HG02885 (cell line): Measurements from ENCODE around the gene STK32B.

Experiments used
- ATAC-seq: cut with Tn5 transposase; IDR thresholded peaks from one replicate; pipeline ENCODE4 v1.9.1; 2021; ENCODE audit warnings: mild to moderate bottlenecking; ENCODE audit not compliant: unreplicated experiment, poor library complexity

STK32B gene

GRCh38 chr4:5458676-5459075 lies 407.4 kb downstream of the STK32B start:
- no peak for ATAC-seq

GRCh38 chr4:5459236-5459635 lies 408.0 kb downstream of the STK32B start:
- no peak for ATAC-seq

GRCh38 chr4:5460106-5460801 lies 409.0 kb downstream of the STK32B start:
- ATAC-seq: no peak

- no peak for ATAC-seq
Measured at GRCh38 chr4:5461477-5461876, 410.2 kb downstream of the STK32B start.

GRCh38 chr4:5462254-5462835 lies 411.1 kb downstream of the STK32B start:
- ATAC-seq: no peak

GRCh38 chr4:5462896-5463295 lies 411.6 kb downstream of the STK32B start:
- ATAC-seq: no peak

- ATAC-seq: no peak
Measured at GRCh38 chr4:5463361-5463760, 412.1 kb downstream of the STK32B start.

GRCh38 chr4:5463936-5464650 lies 412.8 kb downstream of the STK32B start:
- ATAC-seq: no peak

- no peak for ATAC-seq
Measured at GRCh38 chr4:5465529-5465928, 414.2 kb downstream of the STK32B start.

- ATAC-seq: no peak
Measured at GRCh38 chr4:5465956-5466355, 414.7 kb downstream of the STK32B start.

- ATAC-seq: no peak
Measured at GRCh38 chr4:5467111-5467510, 415.8 kb downstream of the STK32B start.

GRCh38 chr4:5469151-5469775 lies 418.0 kb downstream of the STK32B start:
- no peak for ATAC-seq

- ATAC-seq: no peak
Measured at GRCh38 chr4:5469861-5470260, 418.6 kb downstream of the STK32B start.

- no peak for ATAC-seq
Measured at GRCh38 chr4:5470318-5471198, 419.3 kb downstream of the STK32B start.

- no peak for ATAC-seq
Measured at GRCh38 chr4:5471206-5471605, 419.9 kb downstream of the STK32B start.

- no peak for ATAC-seq
Measured at GRCh38 chr4:5471691-5472090, 420.4 kb downstream of the STK32B start.

- ATAC-seq: no peak
Measured at GRCh38 chr4:5472160-5472591, 420.9 kb downstream of the STK32B start.

- no peak for ATAC-seq
Measured at GRCh38 chr4:5473125-5473524, 421.8 kb downstream of the STK32B start.

GRCh38 chr4:5474756-5475155 lies 423.5 kb downstream of the STK32B start:
- ATAC-seq: no peak

GRCh38 chr4:5477613-5478012 lies 426.3 kb downstream of the STK32B start:
- no peak for ATAC-seq
